NCI-H1930 (cell line): ENCODE data around the gene ARHGAP15.

Source experiments
- DNase-seq, 2 experiments: peaks; one replicate each; lab custom pipeline; 2025; lab: John Stamatoyannopoulos, UW

The ARHGAP15 gene

GRCh38 chr2:143455317-143455716 is 326.1 kb downstream of the ARHGAP15 start:
- no peak for DNase-seq

GRCh38 chr2:143458258-143459190 is 329.3 kb downstream of the ARHGAP15 start:
- no peak for DNase-seq

- DNase-seq, result no peak
Observed at GRCh38 chr2:143460382-143460781, 331.2 kb downstream of the ARHGAP15 start.

GRCh38 chr2:143463719-143464118 is 334.5 kb downstream of the ARHGAP15 start:
- no peak for DNase-seq

- no peak for DNase-seq
Observed at GRCh38 chr2:143466391-143466790, 337.2 kb downstream of the ARHGAP15 start.

GRCh38 chr2:143467011-143467410 is 337.8 kb downstream of the ARHGAP15 start:
- no peak for DNase-seq

- DNase-seq, result no peak
Observed at GRCh38 chr2:143468341-143468888, 339.2 kb downstream of the ARHGAP15 start.

- DNase-seq, result no peak
Observed at GRCh38 chr2:143469323-143469722, 340.1 kb downstream of the ARHGAP15 start.

GRCh38 chr2:143471550-143471949 is 342.3 kb downstream of the ARHGAP15 start:
- DNase-seq, result no peak

- no peak for DNase-seq
Observed at GRCh38 chr2:143473216-143473615, 344.0 kb downstream of the ARHGAP15 start.

- DNase-seq, result no peak
Observed at GRCh38 chr2:143473820-143474219, 344.6 kb downstream of the ARHGAP15 start.

GRCh38 chr2:143474586-143474985 is 345.4 kb downstream of the ARHGAP15 start:
- DNase-seq, result no peak

- no peak for DNase-seq
Observed at GRCh38 chr2:143475041-143475776, 346.0 kb downstream of the ARHGAP15 start.

- no peak for DNase-seq
Observed at GRCh38 chr2:143476336-143477087, 347.3 kb downstream of the ARHGAP15 start.

GRCh38 chr2:143477714-143478443 is 348.7 kb downstream of the ARHGAP15 start:
- no peak for DNase-seq

- DNase-seq, result no peak
Observed at GRCh38 chr2:143480086-143480485, 350.9 kb downstream of the ARHGAP15 start.

GRCh38 chr2:143480601-143481236 is 351.5 kb downstream of the ARHGAP15 start:
- no peak for DNase-seq

GRCh38 chr2:143481237-143481623 is 352.0 kb downstream of the ARHGAP15 start:
- DNase-seq, result no peak

- no peak for DNase-seq
Observed at GRCh38 chr2:143481733-143482132, 352.5 kb downstream of the ARHGAP15 start.

- no peak for DNase-seq
Observed at GRCh38 chr2:143482316-143482715, 353.1 kb downstream of the ARHGAP15 start.

- DNase-seq, result no peak
Observed at GRCh38 chr2:143482771-143483170, 353.6 kb downstream of the ARHGAP15 start.
